H9 (cell line): ENCODE results near the gene DCST1. TPM values are rescaled to one million over a fixed set of nuclear protein-coding genes. Genes with fewer than 3 reads are reported as not detected.

Experiments
- DNase-seq: peaks from one replicate; pipeline ENCODE4 v3.0.0-alpha.2; 2017
- H2AFZ ChIP-seq: one replicate; pipeline ENCODE4 v1.6.1; 2013; ENCODE audit warnings: mild to moderate bottlenecking, low read length, control low read depth, moderate library complexity
- H2AK5ac ChIP-seq: 2 replicates; pipeline ENCODE4 v1.6.1; 2013; ENCODE audit warnings: low read length, control low read depth, mixed read lengths; ENCODE audit not compliant: insufficient read length
- H2BK120ac ChIP-seq: one replicate; pipeline ENCODE4 v1.6.1; 2013; ENCODE audit warnings: low read depth, mild to moderate bottlenecking, low read length, control low read depth, inconsistent platforms; ENCODE audit not compliant: poor library complexity, severe bottlenecking
- H2BK12ac ChIP-seq: 2 replicates; pipeline ENCODE4 v1.6.1; 2013; ENCODE audit warnings: low read length, control low read depth, mixed read lengths, low read depth; ENCODE audit not compliant: insufficient read length
- H2BK15ac ChIP-seq: 2 replicates; pipeline ENCODE4 v1.6.1; 2013; ENCODE audit warnings: low read depth, low read length, control low read depth
- H2BK20ac ChIP-seq: one replicate; pipeline ENCODE4 v1.6.1; 2013; ENCODE audit warnings: low read depth, mild to moderate bottlenecking, low read length, control low read depth, inconsistent platforms; ENCODE audit not compliant: poor library complexity, severe bottlenecking
- H2BK5ac ChIP-seq: 2 replicates; pipeline ENCODE4 v1.6.1; 2013; ENCODE audit warnings: low read length, control low read depth, mixed read lengths; ENCODE audit not compliant: insufficient read length
- H3K14ac ChIP-seq: 2 replicates; pipeline ENCODE4 v1.6.1; 2013; ENCODE audit warnings: low read length, control low read depth; ENCODE audit not compliant: insufficient read depth
- H3K18ac ChIP-seq: 2 replicates; pipeline ENCODE4 v1.6.1; 2013; ENCODE audit warnings: low read depth, mild to moderate bottlenecking, mixed read lengths, low read length, control low read depth; ENCODE audit not compliant: insufficient read length
- H3K23ac ChIP-seq: 2 replicates; pipeline ENCODE4 v1.6.1; 2013; ENCODE audit warnings: low read length, control low read depth, mixed read lengths, low read depth; ENCODE audit not compliant: insufficient read length
- H3K23me2 ChIP-seq: 2 replicates; pipeline ENCODE4 v1.6.1; 2013; ENCODE audit warnings: low read depth, mild to moderate bottlenecking, mixed read lengths, low read length, control low read depth; ENCODE audit not compliant: insufficient read length, poor library complexity, severe bottlenecking
- H3K27ac ChIP-seq: 2 replicates; pipeline ENCODE4 v1.5.1; 2013; ENCODE audit warnings: low read length, control low read depth, mixed read lengths, low read depth; ENCODE audit not compliant: insufficient read length
- H3K27me3 ChIP-seq: 2 replicates; pipeline ENCODE4 v1.6.1; 2013; ENCODE audit warnings: low read length, control low read depth, inconsistent platforms; ENCODE audit not compliant: insufficient read depth
- H3K4ac ChIP-seq: 2 replicates; pipeline ENCODE4 v1.6.1; 2013; ENCODE audit warnings: low read depth, mild to moderate bottlenecking, control low read depth, inconsistent platforms, low read length, moderate library complexity
- H3K4me1 ChIP-seq: 2 replicates; pipeline ENCODE4 v1.6.1; 2013; ENCODE audit warnings: low read length, control low read depth, inconsistent platforms; ENCODE audit not compliant: insufficient read depth
- H3K4me2 ChIP-seq: 2 replicates; pipeline ENCODE4 v1.6.1; 2013; ENCODE audit warnings: low read length, control low read depth, mixed read lengths; ENCODE audit not compliant: insufficient read length, insufficient read depth
- H3K56ac ChIP-seq: 2 replicates; pipeline ENCODE4 v1.6.1; 2013; ENCODE audit warnings: low read depth, mild to moderate bottlenecking, mixed read lengths, low read length, control low read depth; ENCODE audit not compliant: insufficient read length
- H3K79me1 ChIP-seq: 2 replicates; pipeline ENCODE4 v1.6.1; 2013; ENCODE audit warnings: low read depth, mild to moderate bottlenecking, moderate library complexity, low read length, control low read depth, inconsistent platforms; ENCODE audit not compliant: insufficient read depth, poor library complexity, severe bottlenecking
- H3K79me2 ChIP-seq: 2 replicates; pipeline ENCODE4 v1.6.1; 2013; ENCODE audit warnings: low read length, control low read depth, inconsistent platforms; ENCODE audit not compliant: insufficient read depth
- H3K9ac ChIP-seq: 2 replicates; pipeline ENCODE4 v1.6.1; 2013; ENCODE audit warnings: low read length, control low read depth, mixed read lengths; ENCODE audit not compliant: insufficient read length; ENCODE audit errors: extremely low read depth
- H3K9me3 ChIP-seq: one replicate; pipeline ENCODE4 v1.6.1; 2013; ENCODE audit warnings: low read depth, low read length, inconsistent platforms; ENCODE audit not compliant: control insufficient read depth
- H3T11ph ChIP-seq: one replicate; pipeline ENCODE4 v1.6.1; 2013; ENCODE audit warnings: mild to moderate bottlenecking, low read length, control low read depth, inconsistent platforms
- H4K20me1 ChIP-seq: one replicate; pipeline ENCODE4 v1.6.1; 2013; ENCODE audit not compliant: control insufficient read depth, insufficient read length, insufficient read depth
- H4K5ac ChIP-seq: 2 replicates; pipeline ENCODE4 v1.6.1; 2013; ENCODE audit warnings: low read depth, mild to moderate bottlenecking, mixed read lengths, low read length, control low read depth; ENCODE audit not compliant: insufficient read length
- H4K8ac ChIP-seq: replicated peaks from 2 replicates; pipeline ENCODE4 v1.6.1; 2013; ENCODE audit warnings: low read length, control low read depth, mixed read lengths, low read depth; ENCODE audit not compliant: insufficient read length
- H4K91ac ChIP-seq: 2 replicates; pipeline ENCODE4 v1.6.1; 2013; ENCODE audit warnings: low read depth, mild to moderate bottlenecking, moderate library complexity, mixed read lengths, low read length, control low read depth; ENCODE audit not compliant: insufficient read length
- H3K27ac Mint-ChIP-seq, 3 experiments: 2 replicates in 2 of 3; 3 replicates in 1 of 3; pipeline ENCODE4 v1.8.0; 2020 to 2021; ENCODE audit warnings: mixed read lengths in 3 of 3, mild to moderate bottlenecking in 1 of 3, moderate library complexity in 1 of 3
- H3K27me3 Mint-ChIP-seq: 2 replicates; pipeline ENCODE4 v1.8.0; 2021; ENCODE audit warnings: low read depth, mild to moderate bottlenecking, moderate library complexity, mixed read lengths
- H3K36me3 Mint-ChIP-seq, 3 experiments: 2 replicates in 2 of 3; 3 replicates in 1 of 3; pipeline ENCODE4 v1.8.0; 2020 to 2021; ENCODE audit warnings: low read depth in 3 of 3, mixed read lengths in 3 of 3; ENCODE audit not compliant: insufficient read depth in 1 of 3
- H3K4me1 Mint-ChIP-seq, 2 experiments: 2 replicates each; pipeline ENCODE4 v1.8.0; 2020; ENCODE audit warnings: mixed read lengths in 2 of 2
- H3K4me3 Mint-ChIP-seq, 2 experiments: 2 replicates in 1 of 2; 3 replicates in 1 of 2; pipeline ENCODE4 v1.8.0; 2020 to 2021; ENCODE audit warnings: mild to moderate bottlenecking in 2 of 2, mixed read lengths in 2 of 2, moderate library complexity in 1 of 2
- H3K9me3 Mint-ChIP-seq, 2 experiments: 2 replicates in 1 of 2; 3 replicates in 1 of 2; pipeline ENCODE4 v1.8.0; 2020; ENCODE audit warnings: mild to moderate bottlenecking in 2 of 2, mixed read lengths in 2 of 2, moderate library complexity in 1 of 2
- CTCF ChIP-seq: fragments of 200-600 bp; sonication (generic); conservative IDR thresholded peaks from 3 replicates; pipeline ENCODE4 v1.8.0; 2021; ENCODE audit warnings: antibody characterized with exemption, mild to moderate bottlenecking
- WGBS: extraction: QIAGEN DNeasy Blood & Tissue Kit; methylation state at CpG from one replicate; pipeline ENCODE4 v1.1.7; 2013; ENCODE audit warnings: missing lambda C conversion rate, low lambda C conversion rate, mixed read lengths; ENCODE audit not compliant: insufficient read length; ENCODE audit errors: extremely low coverage; 5-methylcytosine and 5-hydroxymethylcytosine counted together
- total RNA-seq: library from RNA; stranded (reverse); gene quantifications from 2 replicates; pipeline ENCODE4 v1.2.1, GENCODE V29; 2021

DCST1 gene
- total RNA-seq, 1 experiment from 2014 or later, result not detected

GRCh38 chr1:155068599-155068998 lies 35.0 kb downstream of the DCST1 start:
- Histone ChIP-seq H3K18ac (no peak overlapping the region), H2AFZ (no peak overlapping the region), H3K23ac (no peak overlapping the region), H2BK5ac (no peak overlapping the region), H3K23me2 (peaks cover 9% of the 10 kb centered on the region), H2BK20ac (no peak overlapping the region), H3K79me2 (no peaks in the 10 kb centered on the region; the same call in 1 of the 2 replicates), H3K4me1 (peaks cover 7% of the 10 kb centered on the region; the same call in 1 of the 2 replicates), H3K27me3 (no peaks in the 10 kb centered on the region), H4K91ac (no peak overlapping the region), H2BK15ac (no peak overlapping the region), H4K8ac (no peak overlapping the region), H3K9me3 (no peaks in the 10 kb centered on the region), H3K4ac (no peak overlapping the region), H2BK120ac (no peak overlapping the region), H3K79me1 (no peaks in the 10 kb centered on the region), H3K9ac (no peak overlapping the region), H3K56ac (no peak overlapping the region), H3K4me2 (no peak overlapping the region), H2BK12ac (no peak overlapping the region), H3K27ac (no peak overlapping the region), H3T11ph (no peak overlapping the region), H4K20me1 (no peaks in the 10 kb centered on the region), H3K14ac (no peak overlapping the region), H2AK5ac (no peak overlapping the region), H4K5ac (no peak overlapping the region)
- Mint-ChIP-seq H3K4me1 (peaks cover 41 to 49% of the 10 kb centered on the region in 2 experiments), H3K27me3 (peaks cover 22% of the 10 kb centered on the region), H3K36me3 (peaks cover 9 to 32% (median 30%) of the 10 kb centered on the region in 3 experiments), H3K27ac (no peak overlapping the region), H3K4me3 (0 out of 5 replicates have a peak overlapping the region, but pooled peaks of 1 of the 2 experiments have one; percentile 59), H3K9me3 (no peaks in the 10 kb centered on the region; a peak in 1 of 5 replicates)
- WGBS, result no CpG with 5 or more reads among the region's 3 CpGs
- no peak for TF ChIP-seq CTCF
- no peak for DNase-seq
